NCI-H526 treated with DMSO at 0.1 percent for 48 hours (cell line): ENCODE data around the gene CEP112.
"Not testable (repeated sequence)": the region's sequence is repeated elsewhere in the genome, so short reads cannot be mapped to it uniquely, and the experiment has no call there.

Experiments used
- DNase-seq: peaks from one replicate; lab custom pipeline; 2025; lab: John Stamatoyannopoulos, UW

CEP112 gene

GRCh38 chr17:65776890-65777289 lies 415.0 kb downstream of the CEP112 start:
- DNase-seq, result no peak

DNA sequence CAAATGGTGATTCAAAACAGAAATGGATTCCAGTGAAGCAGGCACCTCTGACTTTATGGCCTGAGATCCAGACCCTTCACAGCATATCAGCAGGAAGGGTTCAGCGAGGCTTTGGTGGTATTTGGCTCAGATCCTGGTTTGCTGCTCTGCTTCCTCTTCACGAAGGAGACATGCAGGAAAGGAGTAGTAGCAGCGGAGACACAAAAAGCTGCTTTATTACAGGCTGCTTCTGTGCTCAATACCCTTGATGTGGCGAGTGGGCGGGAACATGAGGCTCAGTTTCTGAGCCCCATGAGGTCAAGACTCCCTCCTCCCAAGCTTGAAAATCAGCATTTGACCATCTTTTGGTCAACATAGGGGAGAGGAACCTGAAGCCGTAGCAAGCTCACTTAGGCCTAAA lies 417.1 kb downstream of the CEP112 start:
- DNase-seq, result no peak

- no peak for DNase-seq
Measured at GRCh38 chr17:65772989-65773388, 418.9 kb downstream of the CEP112 start.

DNA sequence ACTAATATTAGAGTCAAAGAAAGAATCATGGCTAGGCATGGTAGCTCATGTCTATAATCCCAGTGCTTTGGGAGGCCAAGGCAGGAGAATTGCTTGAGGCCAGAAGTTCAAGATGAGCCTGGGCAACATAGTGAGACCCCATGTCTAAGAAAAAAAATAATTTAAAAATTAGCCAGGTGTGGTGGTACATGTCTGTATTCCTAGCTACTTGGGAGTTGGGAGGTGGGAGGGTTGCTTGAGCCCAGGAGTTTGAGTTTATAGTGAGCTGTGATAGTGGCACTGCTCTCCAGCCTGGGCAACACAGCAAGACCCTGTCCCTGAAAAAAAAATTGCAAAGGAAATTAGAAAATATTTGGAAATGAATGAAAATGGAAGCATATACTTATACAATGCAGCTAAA lies 420.2 kb downstream of the CEP112 start:
- DNase-seq, result no peak

- no peak for DNase-seq
Measured at GRCh38 chr17:65763786-65764185, 428.1 kb downstream of the CEP112 start.

DNA sequence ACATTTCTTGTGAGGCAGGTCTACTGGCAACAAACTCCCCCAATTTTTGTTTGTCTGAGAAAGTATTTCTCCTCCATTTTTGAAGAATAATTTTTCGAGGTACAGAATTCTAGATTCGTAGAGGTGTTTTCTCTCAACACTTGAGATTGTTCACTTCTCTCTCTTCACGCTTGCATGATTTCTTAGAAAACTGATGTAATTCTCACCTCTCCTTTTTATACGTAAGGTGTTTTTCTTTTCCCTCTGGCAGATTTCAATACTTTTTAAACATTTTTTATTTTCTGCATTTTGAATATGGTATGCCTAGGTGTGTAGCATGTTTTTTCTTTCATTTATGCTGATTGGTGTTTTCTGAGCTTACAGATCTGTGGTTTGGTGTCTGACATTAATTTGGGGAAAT lies 429.0 kb downstream of the CEP112 start:
- DNase-seq, result no peak

- DNase-seq, result no peak
Measured at GRCh38 chr17:65759532-65759931, 432.4 kb downstream of the CEP112 start.

GRCh38 chr17:65756760-65757159 lies 435.2 kb downstream of the CEP112 start:
- DNase-seq, result no peak

GRCh38 chr17:65755799-65756198 lies 436.1 kb downstream of the CEP112 start:
- DNase-seq, result no peak

DNA sequence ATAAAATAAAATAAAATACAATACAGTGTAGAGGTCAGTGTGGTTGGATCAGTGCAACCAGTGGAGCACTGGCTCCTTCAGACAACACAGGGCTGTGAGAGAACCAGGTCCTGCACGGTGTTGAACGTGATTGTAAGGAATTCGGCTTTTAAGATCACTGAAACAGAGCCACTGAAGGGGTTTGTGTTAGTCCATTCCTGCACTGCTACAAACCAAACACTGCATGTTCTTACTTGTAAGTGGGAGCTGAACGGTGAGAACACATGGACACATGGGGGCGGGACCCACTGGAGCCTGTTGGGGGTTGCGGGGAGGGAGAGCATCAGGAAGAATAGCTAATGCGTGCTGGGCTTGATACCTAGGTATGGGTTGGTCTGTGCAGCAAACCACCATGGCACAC lies 437.3 kb downstream of the CEP112 start:
- DNase-seq, result no peak

DNA sequence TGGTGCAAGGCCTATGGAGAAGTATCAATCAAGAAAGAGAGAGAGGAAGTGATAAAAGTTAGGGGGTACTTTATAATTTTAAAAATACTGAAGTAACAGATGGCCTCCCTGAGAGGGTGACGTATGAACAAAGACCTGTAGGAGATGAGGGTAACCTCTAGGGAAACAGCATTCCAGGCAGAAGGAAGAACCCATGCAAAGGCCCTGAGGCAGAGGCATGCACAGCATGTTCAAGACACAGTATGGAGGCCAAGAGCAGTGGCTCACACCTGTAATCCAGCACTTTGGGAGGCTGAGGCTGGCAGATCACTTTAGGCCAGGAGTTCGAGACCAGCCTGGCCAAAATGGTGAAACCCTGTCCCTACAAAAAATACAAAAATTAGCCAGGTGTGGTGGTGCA lies 437.9 kb downstream of the CEP112 start:
- DNase-seq, result no peak

DNA sequence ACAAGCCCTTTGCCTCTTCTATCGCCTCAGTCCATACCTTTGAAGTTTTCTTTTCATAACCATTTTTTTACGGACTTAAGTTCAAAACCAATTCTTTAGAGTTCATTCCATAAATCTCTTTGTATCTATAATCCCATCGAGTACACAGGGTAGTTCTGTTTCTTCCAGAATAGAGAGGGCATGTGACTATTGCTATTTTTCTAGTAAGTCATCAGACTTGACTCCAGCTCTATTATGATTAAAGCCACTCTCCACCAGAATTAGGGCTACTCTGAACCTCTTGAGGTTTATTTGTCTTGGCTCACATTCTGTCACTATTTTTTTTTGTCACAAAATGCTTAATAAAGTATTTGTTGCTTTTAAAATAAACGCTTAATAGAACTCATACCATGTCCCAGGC lies 438.6 kb downstream of the CEP112 start:
- DNase-seq, result no peak

DNA sequence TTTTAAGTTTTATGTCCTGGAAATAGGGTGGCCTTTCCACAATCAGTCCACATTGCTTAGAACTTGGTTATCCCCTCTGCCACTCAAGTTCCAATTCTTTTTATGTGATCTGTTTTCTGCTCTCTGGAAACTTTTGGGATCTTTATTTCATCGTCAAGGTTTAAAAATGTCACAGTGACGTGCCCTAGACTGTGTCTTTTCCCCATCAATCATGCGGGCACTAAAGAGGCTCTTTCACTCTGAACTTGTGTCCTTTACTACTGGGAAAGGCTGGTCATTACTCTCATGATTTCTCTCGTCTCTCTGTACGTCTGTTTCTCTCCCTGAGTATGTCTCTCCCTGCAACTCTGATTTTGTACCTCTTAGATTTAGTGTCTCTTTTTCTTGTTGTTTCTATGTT lies 440.7 kb downstream of the CEP112 start:
- no peak for DNase-seq

DNA sequence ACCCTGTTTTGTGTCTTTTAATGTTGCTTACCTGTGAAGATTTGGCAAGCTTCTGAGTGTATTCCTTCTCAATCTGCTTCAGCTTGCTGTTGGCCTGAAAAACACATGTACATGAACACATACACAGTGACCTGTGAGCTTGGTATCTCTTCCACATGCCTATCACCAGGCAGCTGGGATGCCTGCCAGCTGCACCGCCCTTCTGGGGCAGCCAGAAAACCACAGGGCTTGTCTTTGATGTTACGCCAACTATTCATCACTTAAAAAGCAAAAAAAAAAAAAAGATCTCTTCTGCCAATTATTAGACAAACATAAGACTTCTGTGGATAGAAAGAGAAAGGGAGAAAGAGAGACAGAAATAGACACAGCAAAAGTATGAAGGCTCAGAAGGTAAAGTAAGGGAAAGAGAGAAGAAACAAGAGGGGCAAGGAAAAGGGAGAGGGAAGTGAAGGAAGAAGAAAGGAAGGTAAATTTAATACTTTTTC lies 441.3 kb downstream of the CEP112 start:
- no peak for DNase-seq

DNA sequence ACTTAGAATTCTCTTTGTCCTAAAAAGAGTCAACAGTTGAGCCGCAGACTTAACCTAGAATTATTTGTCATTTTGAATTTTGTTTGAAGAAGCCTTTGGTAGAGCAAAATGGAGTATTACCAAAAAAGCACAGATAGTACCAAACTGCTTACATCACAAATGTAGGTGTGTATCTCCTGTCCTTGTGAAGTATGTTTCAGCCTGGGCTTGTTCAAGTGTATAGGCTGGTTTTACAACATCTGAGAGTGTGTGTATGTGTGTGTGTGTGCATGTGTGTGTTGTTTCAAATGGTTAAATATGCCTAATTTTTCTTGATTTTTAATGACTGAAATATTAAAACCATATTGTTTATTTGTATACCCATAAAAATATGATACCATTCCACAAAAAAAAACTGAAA lies 441.8 kb downstream of the CEP112 start:
- DNase-seq, result no peak

GRCh38 chr17:65749479-65749878 lies 442.5 kb downstream of the CEP112 start:
- DNase-seq, result no peak

- no peak for DNase-seq
Measured at GRCh38 chr17:65745241-65745640, 446.7 kb downstream of the CEP112 start.

DNA sequence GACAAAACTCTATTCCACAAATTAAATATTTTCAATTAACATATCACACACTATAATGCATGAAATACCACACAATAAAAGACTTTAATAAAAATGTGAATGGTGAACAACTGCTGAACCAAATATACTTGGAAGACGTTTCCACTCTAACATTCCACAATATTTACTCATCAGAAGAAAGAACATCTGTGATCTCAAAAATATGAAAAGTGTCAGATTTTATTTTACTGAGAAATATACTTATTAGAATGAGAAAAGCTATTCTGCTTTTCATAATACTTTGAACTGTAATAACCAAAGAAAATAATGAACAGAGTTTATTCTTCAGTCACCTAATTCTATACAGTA lies 448.7 kb downstream of the CEP112 start:
- DNase-seq, result no peak

DNA sequence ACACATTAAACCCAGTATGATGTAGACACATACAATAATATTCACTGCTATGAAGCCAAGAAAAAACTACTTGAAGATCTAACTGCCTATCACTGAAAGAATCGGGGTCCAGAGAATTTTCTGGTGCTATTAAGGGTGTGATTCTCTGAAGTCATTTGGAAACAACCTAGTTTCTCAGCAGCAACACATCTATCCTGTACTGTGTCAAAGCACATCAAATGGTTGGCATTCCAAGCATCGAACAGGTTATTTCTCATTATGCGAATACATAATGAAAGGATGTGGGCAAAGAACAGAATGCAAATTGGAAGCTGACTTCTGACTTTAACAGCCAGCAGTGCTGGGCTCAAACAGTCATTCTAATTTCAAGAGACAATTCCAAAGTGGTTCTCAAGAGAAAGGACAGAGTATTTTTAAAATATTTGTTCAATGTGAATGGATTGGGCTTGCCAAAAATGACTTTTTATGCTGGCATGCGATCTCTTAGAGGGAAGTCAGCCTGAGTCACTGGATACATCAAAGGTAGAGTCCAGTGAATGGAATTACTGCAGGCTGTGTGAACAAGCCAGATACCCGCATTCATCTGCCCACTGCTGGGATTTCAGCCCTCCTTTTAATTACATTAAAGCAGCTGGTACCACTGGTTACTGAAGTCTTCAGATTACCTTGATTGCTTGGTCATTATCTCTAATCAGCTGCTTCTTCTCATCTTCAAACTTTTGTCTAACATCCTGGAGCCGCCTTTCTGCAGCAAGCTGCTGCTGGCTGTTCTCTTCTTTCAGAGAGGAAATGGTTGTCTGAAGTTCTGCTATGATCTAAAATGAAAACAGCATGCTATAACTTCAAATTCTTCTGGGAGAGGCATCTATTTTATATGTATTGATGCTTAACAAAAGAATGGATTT lies 449.3 kb downstream of the CEP112 start:
- no peak for DNase-seq

DNA sequence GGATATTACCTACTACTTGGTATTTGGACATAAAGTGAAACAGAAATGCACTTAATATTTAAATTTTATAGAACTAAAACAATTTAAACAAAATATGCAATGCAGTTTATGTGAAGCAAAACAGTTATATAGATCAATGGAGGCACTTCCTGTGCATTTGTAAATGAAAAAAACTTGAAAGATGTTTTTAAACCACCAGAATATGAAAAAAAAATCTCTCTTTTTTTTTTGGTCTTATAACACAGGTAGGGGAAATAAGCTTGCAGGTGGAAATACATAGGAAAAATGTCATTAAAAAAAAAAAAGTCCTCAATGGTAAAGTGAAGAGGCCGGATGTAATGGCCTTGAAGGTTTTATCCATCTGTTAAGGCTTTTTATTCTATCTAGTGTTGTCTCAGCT lies 450.2 kb downstream of the CEP112 start:
- DNase-seq, result no peak

DNA sequence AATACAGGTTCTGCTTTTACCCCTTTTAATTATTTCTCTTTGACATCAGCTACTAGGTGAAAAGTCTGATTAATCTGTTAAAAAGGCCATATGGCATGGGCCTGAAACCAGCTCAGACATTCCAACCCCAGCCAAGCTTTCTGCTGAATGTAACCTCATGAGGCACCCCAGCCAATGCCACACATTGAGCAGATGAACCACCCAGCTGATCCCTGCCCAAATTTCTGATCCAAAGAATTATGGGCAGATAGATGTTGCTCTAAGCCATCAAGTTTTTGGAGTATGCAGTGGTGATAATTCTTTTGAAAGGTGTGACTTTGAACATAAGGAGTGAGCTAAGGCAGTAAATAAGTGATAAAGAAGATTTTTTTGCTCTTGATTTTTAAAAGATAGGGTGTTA lies 452.9 kb downstream of the CEP112 start:
- DNase-seq, result no peak

GRCh38 chr17:65737451-65737850 lies 454.5 kb downstream of the CEP112 start:
- DNase-seq, result no peak

DNA sequence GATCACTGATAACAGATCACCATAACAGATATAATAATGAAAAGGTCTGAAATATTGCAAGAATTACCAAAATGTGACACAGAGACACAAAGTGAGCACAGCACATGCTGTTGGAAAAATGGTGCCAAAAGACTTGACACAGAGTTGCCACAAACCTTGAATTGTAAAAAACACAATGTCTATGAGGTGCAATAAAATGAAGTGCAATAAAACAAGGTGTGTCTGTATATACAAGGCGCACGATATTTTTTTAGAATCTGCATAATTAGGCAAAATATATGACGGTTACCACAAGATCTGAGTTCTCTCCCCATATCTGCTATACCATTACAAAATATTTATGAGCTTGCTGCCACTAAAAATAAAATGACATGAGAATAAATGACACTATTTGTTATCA lies 458.6 kb downstream of the CEP112 start:
- DNase-seq, result no peak

GRCh38 chr17:65732667-65733066 lies 459.3 kb downstream of the CEP112 start:
- DNase-seq, result not testable (repeated sequence)
